DMS53 treated with DMSO at 0.1 percent for 48 hours (cell line): ENCODE measurements around the gene PML.

Experiments
- DNase-seq: peaks from one replicate; lab custom pipeline; 2025; ENCODE audit not compliant: unreplicated experiment; lab: John Stamatoyannopoulos, UW

The PML gene

GRCh38 chr15:73984208-73984979 is 10.1 kb upstream of the PML start:
- no peak for DNase-seq

GRCh38 chr15:73985101-73985873 is 9.2 kb upstream of the PML start:
- DNase-seq, result no peak

GRCh38 chr15:73986055-73986775 is 8.3 kb upstream of the PML start:
- DNase-seq, result no peak

- DNase-seq, result no peak
Observed at GRCh38 chr15:73986776-73987056, 7.8 kb upstream of the PML start.

GRCh38 chr15:73987250-73987649 is 7.3 kb upstream of the PML start:
- DNase-seq, result no peak

GRCh38 chr15:73987681-73988444 is 6.7 kb upstream of the PML start:
- DNase-seq, result no peak

- DNase-seq, result no peak
Observed at GRCh38 chr15:73988445-73988969, 6.0 kb upstream of the PML start.

GRCh38 chr15:73989001-73989798 is 5.3 kb upstream of the PML start:
- no peak for DNase-seq

GRCh38 chr15:73990250-73991005 is 4.1 kb upstream of the PML start:
- DNase-seq, result no peak

GRCh38 chr15:73991260-73991659 is 3.3 kb upstream of the PML start:
- DNase-seq, result no peak

- DNase-seq, result peak; percentile 72
Observed at GRCh38 chr15:73991726-73992593, 2.6 kb upstream of the PML start, which contains the start of gene STOML1. STOML1 (minus strand) TSS chr15:73992295; CDS start chr15:73992223, 72 bp downstream.

GRCh38 chr15:73992594-73992898 is 2.0 kb upstream of the PML start:
- DNase-seq, result no peak

- no peak for DNase-seq
Observed at GRCh38 chr15:73993211-73993994, 1.1 kb upstream of the PML start.

- no peak for DNase-seq
Observed at GRCh38 chr15:73994912-73995622, 551 bp downstream of the PML start.

GRCh38 chr15:73996267-73996666 is 1.8 kb downstream of the PML start:
- DNase-seq, result no peak

GRCh38 chr15:73996939-73997338 is 2.4 kb downstream of the PML start:
- DNase-seq, result no peak

GRCh38 chr15:73997986-73998385 is 3.5 kb downstream of the PML start:
- no peak for DNase-seq
